Activated CD4-positive, alpha-beta memory T cell treated with anti-CD3 and anti-CD28 coated beads for 36 hours (primary cell): ENCODE measurements around the gene DLG2. TPM values are rescaled to one million over a fixed set of nuclear protein-coding genes. Genes with fewer than 3 reads are reported as not detected.

Experiments used
- CTCF ChIA-PET: fragments of 350-600 bp; sonication (Branson Sonifier 250); formaldehyde crosslinking; loops from one replicate; lab custom pipeline; 2021; ENCODE audit warnings: antibody characterized with exemption, inconsistent platforms; lab: Charles Lee
- POLR2A ChIA-PET: fragments of 350-600 bp; sonication (Branson Sonifier 250); formaldehyde crosslinking; loops from one replicate; lab custom pipeline; 2021; ENCODE audit warnings: antibody characterized with exemption; lab: Charles Lee
- DNase-seq: peaks from one replicate; pipeline ENCODE4 v3.0.0-alpha.2; 2020
- H3K27ac Mint-ChIP-seq: one replicate; pipeline ENCODE4 v1.8.0; 2021; ENCODE audit warnings: mixed read lengths
- H3K27me3 Mint-ChIP-seq: one replicate; pipeline ENCODE4 v1.8.0; 2021; ENCODE audit warnings: mixed read lengths
- H3K36me3 Mint-ChIP-seq: one replicate; pipeline ENCODE4 v1.8.0; 2021; ENCODE audit warnings: mixed read lengths
- H3K4me1 Mint-ChIP-seq: one replicate; pipeline ENCODE4 v1.8.0; 2021; ENCODE audit warnings: low read depth, mixed read lengths
- H3K4me3 Mint-ChIP-seq: one replicate; pipeline ENCODE4 v1.8.0; 2021; ENCODE audit warnings: mild to moderate bottlenecking, mixed read lengths
- H3K9me3 Mint-ChIP-seq: one replicate; pipeline ENCODE4 v1.8.0; 2021; ENCODE audit warnings: mixed read lengths
- intact Hi-C: fragments of 100-400 bp; cut with micrococcal nuclease; formaldehyde crosslinking; loops from one replicate; pipeline ENCODE4 v1.15.1; 2023
- total RNA-seq, 2 experiments: library from RNA; stranded (reverse); gene quantifications; one replicate each; pipeline ENCODE4 v1.2.3, GENCODE V29; 2021

Gene DLG2
- total RNA-seq, 2 experiments from 2014 or later: 1.7 to 2.1 TPM

DNA sequence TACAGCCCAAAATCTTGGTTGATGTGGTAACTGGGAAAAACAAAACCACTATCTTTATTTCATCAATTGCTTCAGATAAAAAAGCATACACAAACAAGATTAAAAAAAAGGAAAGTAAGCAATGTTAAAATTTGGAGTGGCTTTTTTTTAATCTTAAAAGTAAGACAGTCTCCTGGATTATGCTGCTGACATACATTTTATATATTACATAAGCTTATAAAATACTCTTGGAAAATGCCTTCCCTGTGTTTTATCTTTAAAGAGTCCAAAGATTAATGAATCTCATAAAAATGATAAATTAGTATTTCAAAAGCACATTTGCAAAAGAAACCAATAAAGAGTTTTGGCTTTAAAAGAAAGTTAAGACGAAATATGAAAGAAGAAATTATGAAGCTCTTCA, 132.7 kb downstream of the DLG2 start:
- Mint-ChIP-seq H3K36me3 (no peaks in the 10 kb centered on the region), H3K27me3 (no peaks in the 10 kb centered on the region), H3K27ac (no peak overlapping the region), H3K4me3 (no peak overlapping the region), H3K9me3 (peaks cover 26% of the 10 kb centered on the region), H3K4me1 (no peaks in the 10 kb centered on the region)
- CTCF ChIA-PET: no interaction called here
- intact Hi-C loops: no loop called here
- POLR2A ChIA-PET: no interaction called here
- no peak for DNase-seq

DNA sequence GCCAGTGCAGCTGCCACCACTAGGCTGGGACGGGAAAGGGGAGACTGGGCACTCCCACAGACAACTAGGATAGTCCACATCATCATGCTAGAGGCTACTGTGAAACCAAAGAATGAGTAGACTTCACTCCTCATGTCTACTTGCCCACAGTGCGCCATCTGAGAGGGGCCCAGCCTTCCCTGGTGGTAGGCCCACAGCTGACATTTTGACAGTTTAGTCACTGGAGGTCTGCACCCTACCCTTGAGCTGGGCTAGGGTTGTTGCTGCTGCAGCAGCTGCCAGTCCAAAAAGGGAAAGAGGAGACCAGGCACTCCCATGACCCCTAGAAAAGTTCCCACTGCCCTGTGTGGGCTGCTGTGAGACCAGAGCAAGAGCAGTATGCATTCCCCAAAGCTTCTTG, 141.2 kb downstream of the DLG2 start:
- intact Hi-C loops: no loop called here
- Mint-ChIP-seq H3K36me3 (peaks cover 2% of the 10 kb centered on the region), H3K9me3 (peaks cover 57% of the 10 kb centered on the region), H3K4me1 (no peaks in the 10 kb centered on the region), H3K27ac (no peak overlapping the region), H3K4me3 (no peak overlapping the region), H3K27me3 (no peaks in the 10 kb centered on the region)
- DNase-seq: no peak
- ChIA-PET CTCF (no interaction called here), POLR2A (no interaction called here)

DNA sequence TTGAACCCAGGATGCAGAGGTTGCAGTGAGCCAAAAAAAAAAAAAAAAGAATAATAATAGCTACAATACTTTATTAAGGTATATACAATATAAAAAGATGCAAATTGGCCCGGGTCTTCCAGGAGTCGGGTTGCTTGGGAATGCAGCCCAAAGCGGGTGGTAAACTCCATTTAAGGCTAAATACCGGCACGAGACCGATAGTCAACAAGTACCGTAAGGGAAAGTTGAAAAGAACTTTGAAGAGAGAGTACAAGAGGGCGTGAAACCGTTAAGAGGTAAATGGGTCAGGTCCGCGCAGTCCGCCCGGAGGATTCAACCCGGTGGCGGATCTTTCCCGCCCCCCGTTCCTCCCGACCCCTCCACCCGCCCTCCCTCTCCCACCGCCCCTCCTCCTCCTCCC, 143.3 kb downstream of the DLG2 start:
- peaks cover 48% of the 10 kb centered on the region for H3K9me3 Mint-ChIP-seq
- H3K4me1 Mint-ChIP-seq: no peaks in the 10 kb centered on the region
- peaks cover 2% of the 10 kb centered on the region for H3K36me3 Mint-ChIP-seq
- DNase-seq: no peak
- no peak overlapping the region for H3K4me3 Mint-ChIP-seq
- H3K27me3 Mint-ChIP-seq: no peaks in the 10 kb centered on the region
- ChIA-PET CTCF (no interaction called here), POLR2A (no interaction called here)
- intact Hi-C loops: no loop called here
- no peak overlapping the region for H3K27ac Mint-ChIP-seq

DNA sequence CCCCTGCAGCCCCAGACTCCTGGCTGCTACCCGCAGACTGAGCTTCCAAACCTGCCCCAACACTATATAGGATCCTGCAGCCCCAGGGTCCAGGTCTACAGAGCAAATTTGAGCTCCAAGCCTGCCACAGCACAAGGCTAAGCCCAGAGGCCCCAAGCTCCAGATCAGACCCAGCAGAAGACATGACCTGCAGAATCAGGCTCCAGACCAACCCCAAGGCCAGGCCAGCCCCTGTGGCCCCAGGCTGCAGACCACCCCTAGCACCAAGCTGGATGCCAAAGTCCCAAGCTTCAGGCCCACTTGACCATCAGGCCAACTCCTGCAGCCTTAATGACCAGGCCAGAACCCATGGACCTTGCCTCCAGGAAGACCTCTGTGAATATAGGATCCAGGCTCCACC, 145.3 kb downstream of the DLG2 start:
- H3K4me3 Mint-ChIP-seq: no peak overlapping the region
- peaks cover 30% of the 10 kb centered on the region for H3K9me3 Mint-ChIP-seq
- intact Hi-C loops: no loop called here
- no peak overlapping the region for H3K27ac Mint-ChIP-seq
- POLR2A ChIA-PET: no interaction called here
- H3K4me1 Mint-ChIP-seq: no peaks in the 10 kb centered on the region
- CTCF ChIA-PET: no interaction called here
- H3K27me3 Mint-ChIP-seq: no peaks in the 10 kb centered on the region
- no peak for DNase-seq
- no peaks in the 10 kb centered on the region for H3K36me3 Mint-ChIP-seq

DNA sequence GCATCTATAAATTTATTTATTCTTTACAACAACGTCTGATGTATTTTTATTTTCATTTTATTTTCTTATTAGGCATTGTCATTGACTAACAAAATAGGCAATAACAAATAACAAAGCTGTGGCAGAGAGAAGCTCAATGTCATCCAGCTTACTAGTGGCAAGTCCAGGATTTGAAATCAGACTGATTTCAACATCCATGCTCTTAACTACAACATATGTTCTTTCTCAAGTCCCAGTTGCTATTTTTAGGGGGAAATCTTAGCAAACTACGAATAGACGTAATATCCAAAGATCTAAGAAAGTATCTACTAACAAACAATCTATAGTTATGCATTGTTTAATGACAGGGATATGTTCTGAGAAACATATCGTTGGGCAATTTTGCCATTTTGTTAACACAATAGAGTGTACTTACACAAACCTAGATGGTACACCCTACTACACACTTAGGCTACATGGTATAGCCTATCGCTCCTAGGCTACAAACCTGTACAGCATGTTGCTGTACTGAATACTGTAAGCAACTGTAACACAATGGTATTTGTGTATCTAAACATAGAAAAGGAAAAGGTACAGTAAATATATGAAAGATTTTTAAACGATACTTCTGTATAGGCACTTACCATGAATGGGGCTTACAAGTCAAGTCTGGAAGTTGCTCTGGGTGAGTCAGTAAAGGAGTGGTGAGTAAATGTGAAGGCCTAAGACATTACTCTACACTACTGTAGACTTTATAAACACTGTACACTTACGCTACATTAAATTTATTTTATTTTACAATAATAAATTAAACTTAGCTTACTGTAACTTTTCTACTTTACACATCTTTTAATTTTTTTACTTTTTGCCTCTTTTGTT, 151.3 kb downstream of the DLG2 start:
- CTCF ChIA-PET: no interaction called here
- Mint-ChIP-seq H3K36me3 (peaks cover 2% of the 10 kb centered on the region), H3K27ac (no peak overlapping the region), H3K4me3 (no peak overlapping the region), H3K9me3 (peaks cover 18% of the 10 kb centered on the region), H3K4me1 (no peaks in the 10 kb centered on the region), H3K27me3 (no peaks in the 10 kb centered on the region)
- POLR2A ChIA-PET: no interaction called here
- no peak for DNase-seq
- intact Hi-C loops: no loop called here

DNA sequence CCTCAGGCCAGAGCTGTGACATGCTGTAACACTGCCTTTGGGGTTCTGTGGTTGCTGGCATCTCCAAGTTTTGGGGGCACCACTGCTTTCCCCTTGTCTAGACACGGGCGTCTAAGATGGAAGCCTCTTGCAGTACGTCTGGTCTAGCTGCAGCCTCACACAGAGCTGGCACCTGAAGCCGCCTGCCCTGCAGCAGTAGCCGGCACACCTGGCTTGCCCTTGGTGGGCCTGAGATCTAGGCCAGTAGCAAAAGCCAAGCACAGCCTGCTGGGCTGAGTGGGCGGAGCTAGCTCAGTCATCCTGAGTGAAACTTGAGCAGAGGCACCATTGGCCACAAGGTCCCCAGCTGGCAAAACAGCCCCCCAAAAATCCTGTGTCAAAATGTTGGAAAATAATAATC, 154.2 kb downstream of the DLG2 start:
- Mint-ChIP-seq H3K36me3 (peaks cover 2% of the 10 kb centered on the region), H3K27ac (no peak overlapping the region), H3K4me3 (no peak overlapping the region)

DNA sequence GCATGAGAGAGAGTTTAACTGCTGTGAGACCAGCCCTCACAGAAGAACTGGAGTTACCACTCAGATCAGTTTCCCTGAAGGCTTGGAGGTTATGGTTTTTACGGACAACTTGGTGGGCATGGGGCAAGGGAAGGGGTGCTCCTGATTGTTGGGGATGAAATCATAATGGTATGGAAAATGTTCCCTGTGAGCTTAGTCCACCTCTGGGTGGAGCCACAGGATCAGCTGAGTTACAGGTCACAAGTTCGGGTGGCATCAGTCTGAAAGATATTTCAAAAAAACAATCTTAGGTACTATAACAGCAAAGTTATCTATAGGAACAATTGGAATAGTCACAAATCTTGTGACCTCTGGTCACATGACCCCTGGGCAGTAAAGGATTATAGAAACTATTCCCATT, 162.9 kb downstream of the DLG2 start:
- POLR2A ChIA-PET: no interaction called here
- H3K9me3 Mint-ChIP-seq: peaks cover 54% of the 10 kb centered on the region
- no peaks in the 10 kb centered on the region for H3K4me1 Mint-ChIP-seq
- intact Hi-C loops: no loop called here
- no peak overlapping the region for H3K27ac Mint-ChIP-seq
- no peaks in the 10 kb centered on the region for H3K36me3 Mint-ChIP-seq
- CTCF ChIA-PET: no interaction called here
- no peak for DNase-seq
- H3K27me3 Mint-ChIP-seq: no peaks in the 10 kb centered on the region
- H3K4me3 Mint-ChIP-seq: no peak overlapping the region

More for the DNA sequence above, 154.2 kb downstream of the DLG2 start:
- intact Hi-C loops: no loop called here
- no peaks in the 10 kb centered on the region for H3K4me1 Mint-ChIP-seq
- no peaks in the 10 kb centered on the region for H3K27me3 Mint-ChIP-seq
- DNase-seq: no peak
- peaks cover 29% of the 10 kb centered on the region for H3K9me3 Mint-ChIP-seq
- ChIA-PET POLR2A (no interaction called here), CTCF (no interaction called here)

DNA sequence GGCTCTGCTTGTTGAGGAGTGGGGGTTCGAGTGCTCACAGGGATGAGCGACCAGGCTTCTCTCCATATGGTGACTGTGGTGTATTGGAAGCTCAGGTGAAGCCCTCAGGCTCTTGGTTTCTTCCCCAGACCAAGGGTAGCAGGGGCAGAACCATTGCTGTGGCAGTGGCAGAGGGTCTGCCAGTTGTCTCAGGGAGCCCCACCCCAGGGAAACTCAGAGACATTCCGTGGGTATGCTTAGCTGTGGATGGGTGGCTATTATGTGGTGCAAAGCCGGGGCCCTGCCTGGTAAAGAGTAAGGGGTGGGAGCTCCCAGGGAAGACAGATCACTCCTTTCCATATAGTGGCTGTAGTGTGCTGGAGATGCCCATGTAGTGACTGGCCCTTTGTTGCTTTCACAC, 167.8 kb downstream of the DLG2 start:
- no peak for DNase-seq
- Mint-ChIP-seq H3K4me3 (no peak overlapping the region), H3K9me3 (peaks cover 73% of the 10 kb centered on the region), H3K27ac (no peak overlapping the region), H3K36me3 (no peaks in the 10 kb centered on the region), H3K4me1 (no peaks in the 10 kb centered on the region), H3K27me3 (no peaks in the 10 kb centered on the region)
- intact Hi-C loops: no loop called here
- POLR2A ChIA-PET: no interaction called here
- CTCF ChIA-PET: no interaction called here

DNA sequence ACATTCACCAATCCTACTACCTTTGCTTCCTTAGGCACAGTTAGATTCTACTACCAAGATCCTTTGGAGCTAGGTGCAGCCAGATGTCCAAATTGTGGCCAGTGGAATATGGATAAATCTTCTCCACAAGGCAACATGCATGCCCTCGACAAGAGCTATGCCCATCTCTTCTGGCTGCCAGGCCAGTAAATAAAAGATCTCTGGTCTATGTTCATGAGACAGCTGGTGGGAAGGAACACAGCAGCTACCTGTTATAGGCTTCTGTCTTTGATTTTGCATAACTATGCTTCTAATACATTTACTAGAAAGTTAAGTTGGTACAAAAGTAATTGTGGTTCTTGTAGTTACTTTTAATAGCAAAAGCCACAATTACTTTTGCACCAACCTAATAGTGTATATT, 182.7 kb downstream of the DLG2 start:
- Mint-ChIP-seq H3K4me3 (no peak overlapping the region), H3K27ac (no peak overlapping the region), H3K9me3 (peaks cover 7% of the 10 kb centered on the region), H3K36me3 (no peaks in the 10 kb centered on the region), H3K27me3 (no peaks in the 10 kb centered on the region), H3K4me1 (no peaks in the 10 kb centered on the region)
- POLR2A ChIA-PET: interaction anchor here (0.7 kb wide), 1 partner anchor 278 kb away, joined by 4 read pairs; no protein-coding TSS in a partner anchor
- intact Hi-C loops: no loop called here
- no peak for DNase-seq
- CTCF ChIA-PET: no interaction called here

DNA sequence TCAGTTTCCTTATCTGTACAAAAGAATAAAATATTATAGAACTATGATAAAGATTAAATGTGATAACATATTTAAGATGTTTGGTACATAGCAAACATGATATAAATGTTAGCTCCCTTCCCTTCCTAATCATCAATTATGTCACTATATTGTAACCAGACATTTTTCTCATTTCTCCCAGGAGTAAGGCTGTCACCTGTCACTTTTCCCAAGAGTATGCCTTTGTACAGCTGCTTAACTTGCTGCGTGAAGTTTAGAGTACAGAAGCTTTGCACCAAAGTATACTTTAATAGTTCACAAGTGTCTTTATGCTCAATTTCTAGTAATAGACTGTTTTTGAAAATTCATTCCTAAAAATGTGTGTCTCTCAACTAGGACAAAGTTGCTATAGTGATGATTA, 186.9 kb downstream of the DLG2 start:
- H3K36me3 Mint-ChIP-seq: no peaks in the 10 kb centered on the region
- intact Hi-C loops: no loop called here
- H3K4me1 Mint-ChIP-seq: no peaks in the 10 kb centered on the region
- peaks cover 22% of the 10 kb centered on the region for H3K9me3 Mint-ChIP-seq
- H3K27me3 Mint-ChIP-seq: no peaks in the 10 kb centered on the region
- ChIA-PET POLR2A (no interaction called here), CTCF (no interaction called here)
- DNase-seq: no peak
- no peak overlapping the region for H3K4me3 Mint-ChIP-seq
- no peak overlapping the region for H3K27ac Mint-ChIP-seq

DNA sequence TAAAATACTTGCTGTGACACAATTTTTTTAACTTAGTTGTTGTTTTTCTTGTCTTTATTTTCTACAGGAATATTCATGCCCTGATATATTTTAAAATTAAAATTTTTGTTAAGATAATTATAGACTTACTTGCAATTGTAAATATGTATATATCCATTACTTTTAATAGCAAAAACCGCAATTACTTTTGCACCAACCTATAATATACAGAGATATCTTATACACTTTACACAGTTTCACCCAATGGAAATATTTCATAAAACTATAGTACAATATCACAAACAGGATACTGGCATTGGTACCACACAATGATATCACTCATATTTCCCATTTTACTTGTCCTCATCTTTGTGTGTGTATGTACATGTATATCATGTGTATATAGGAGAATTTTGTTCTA, 188.8 kb downstream of the DLG2 start:
- POLR2A ChIA-PET: no interaction called here
- no peaks in the 10 kb centered on the region for H3K36me3 Mint-ChIP-seq
- CTCF ChIA-PET: no interaction called here
- no peak overlapping the region for H3K4me3 Mint-ChIP-seq
- DNase-seq: no peak
- no peaks in the 10 kb centered on the region for H3K27me3 Mint-ChIP-seq
- intact Hi-C loops: no loop called here
- no peaks in the 10 kb centered on the region for H3K4me1 Mint-ChIP-seq
- peaks cover 38% of the 10 kb centered on the region for H3K9me3 Mint-ChIP-seq
- H3K27ac Mint-ChIP-seq: no peak overlapping the region

DNA sequence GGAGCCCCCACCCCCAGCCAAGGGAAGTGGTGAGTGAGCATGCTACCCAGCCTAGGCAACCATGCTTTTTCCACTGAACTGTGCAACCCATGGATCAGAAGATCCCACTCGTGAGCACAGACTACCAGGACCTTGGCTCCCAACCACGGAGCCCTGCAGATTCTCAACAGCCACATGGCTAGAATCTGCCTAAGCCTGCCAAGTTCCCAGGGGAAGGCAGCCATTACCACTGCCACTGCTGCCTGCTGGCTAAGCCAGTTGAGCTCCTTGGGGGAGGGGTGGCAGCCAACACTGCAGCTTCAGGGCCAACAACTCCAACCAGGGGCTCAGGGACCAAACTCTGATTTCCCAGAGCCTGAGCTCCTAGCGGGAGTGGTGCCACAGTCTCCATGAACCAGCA, 195.8 kb downstream of the DLG2 start:
- ChIA-PET POLR2A (no interaction called here), CTCF (no interaction called here)
- DNase-seq: no peak
- Mint-ChIP-seq H3K4me1 (no peaks in the 10 kb centered on the region), H3K27ac (no peak overlapping the region), H3K36me3 (peaks cover 2% of the 10 kb centered on the region), H3K4me3 (no peak overlapping the region), H3K9me3 (peaks cover 63% of the 10 kb centered on the region), H3K27me3 (no peaks in the 10 kb centered on the region)
- intact Hi-C loops: no loop called here

DNA sequence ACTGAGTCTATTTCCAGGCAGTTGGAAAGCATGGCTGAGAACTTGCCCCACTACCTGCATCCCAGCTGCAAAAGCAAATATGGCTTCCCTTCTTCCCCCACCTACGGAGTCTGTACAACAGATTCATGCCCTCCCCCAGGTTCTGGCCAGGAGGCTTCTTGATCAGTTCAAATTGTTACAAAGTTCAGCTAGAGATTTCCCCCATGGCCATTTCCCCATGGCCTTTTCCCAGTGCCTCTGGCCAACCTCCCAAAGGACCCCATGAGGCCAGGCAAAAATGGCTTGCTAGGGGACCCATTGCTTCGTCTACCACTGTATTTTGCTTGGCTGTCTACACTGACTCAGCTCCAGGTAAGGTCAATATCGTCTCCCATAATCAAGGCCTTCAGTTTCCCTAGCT, 203.3 kb downstream of the DLG2 start:
- no peak for DNase-seq

More for the DNA sequence above, 203.3 kb downstream of the DLG2 start:
- Mint-ChIP-seq H3K27me3 (no peaks in the 10 kb centered on the region), H3K27ac (no peak overlapping the region), H3K9me3 (peaks cover 61% of the 10 kb centered on the region), H3K4me1 (no peaks in the 10 kb centered on the region), H3K4me3 (no peak overlapping the region), H3K36me3 (peaks cover under 1% of the 10 kb centered on the region)
- POLR2A ChIA-PET: no interaction called here
- CTCF ChIA-PET: no interaction called here
- intact Hi-C loops: no loop called here
